Mesothelial cell of epicardium (in vitro differentiated cells): ENCODE results near the gene MARCHF3. TPM values are rescaled to one million over a fixed set of nuclear protein-coding genes. Genes with fewer than 3 reads are reported as not detected.

ENCODE experiments used
- DNase-seq, 2 experiments: peaks; one replicate each; pipeline ENCODE4 v3.0.0; 2021; ENCODE audit warnings: low spot score in 2 of 2; ENCODE audit not compliant: unreplicated experiment in 2 of 2
- H3K27ac Mint-ChIP-seq: 2 replicates; pipeline ENCODE4 v1.8.0; 2021; ENCODE audit warnings: mixed read lengths
- H3K27me3 Mint-ChIP-seq: 2 replicates; pipeline ENCODE4 v1.8.0; 2021; ENCODE audit warnings: low read depth, mixed read lengths
- H3K36me3 Mint-ChIP-seq: 2 replicates; pipeline ENCODE4 v1.8.0; 2021; ENCODE audit warnings: mixed read lengths
- H3K4me1 Mint-ChIP-seq: 2 replicates; pipeline ENCODE4 v1.8.0; 2021; ENCODE audit warnings: mixed read lengths
- H3K4me3 Mint-ChIP-seq: 2 replicates; pipeline ENCODE4 v1.8.0; 2021; ENCODE audit warnings: mild to moderate bottlenecking, moderate library complexity, mixed read lengths
- H3K9me3 Mint-ChIP-seq: 2 replicates; pipeline ENCODE4 v1.8.0; 2021; ENCODE audit warnings: mixed read lengths
- CTCF ChIP-seq: fragments of 200-600 bp; sonication (generic); IDR thresholded peaks from one replicate; pipeline ENCODE4 v1.5.0; 2021; ENCODE audit warnings: antibody characterized with exemption; ENCODE audit not compliant: unreplicated experiment
- total RNA-seq: library from RNA; stranded (reverse); gene quantifications from 3 replicates; pipeline ENCODE4 v1.2.1, GENCODE V29; 2021

MARCHF3 gene
- total RNA-seq, 1 donor from 2014 or later: 9.4 TPM

DNA sequence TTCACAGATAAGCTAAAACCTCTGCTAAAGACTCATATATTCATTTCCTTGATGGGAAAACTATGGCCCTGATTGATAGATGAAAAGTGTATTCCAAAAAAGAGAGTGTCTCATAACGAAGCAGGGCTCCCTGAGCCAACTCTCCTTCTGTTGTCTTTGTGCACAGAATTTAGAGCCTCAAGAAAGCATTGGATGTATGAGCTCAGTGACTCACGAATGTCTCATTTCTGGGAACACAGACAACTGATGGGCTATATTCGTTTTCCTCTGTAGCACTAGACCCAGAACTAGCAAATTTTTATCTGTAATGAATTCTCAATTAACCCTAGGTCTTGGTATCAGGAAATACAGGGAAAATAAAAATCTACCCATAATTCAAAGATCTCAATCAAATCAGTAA lies 165.1 kb downstream of the MARCHF3 start:
- Mint-ChIP-seq H3K9me3 (no peaks in the 10 kb centered on the region), H3K4me1 (peaks cover 16% of the 10 kb centered on the region), H3K27me3 (peaks cover 13% of the 10 kb centered on the region), H3K36me3 (no peaks in the 10 kb centered on the region), H3K27ac (no peak overlapping the region), H3K4me3 (no peak overlapping the region)
- TF ChIP-seq CTCF: no peak
- no peak for DNase-seq

DNA sequence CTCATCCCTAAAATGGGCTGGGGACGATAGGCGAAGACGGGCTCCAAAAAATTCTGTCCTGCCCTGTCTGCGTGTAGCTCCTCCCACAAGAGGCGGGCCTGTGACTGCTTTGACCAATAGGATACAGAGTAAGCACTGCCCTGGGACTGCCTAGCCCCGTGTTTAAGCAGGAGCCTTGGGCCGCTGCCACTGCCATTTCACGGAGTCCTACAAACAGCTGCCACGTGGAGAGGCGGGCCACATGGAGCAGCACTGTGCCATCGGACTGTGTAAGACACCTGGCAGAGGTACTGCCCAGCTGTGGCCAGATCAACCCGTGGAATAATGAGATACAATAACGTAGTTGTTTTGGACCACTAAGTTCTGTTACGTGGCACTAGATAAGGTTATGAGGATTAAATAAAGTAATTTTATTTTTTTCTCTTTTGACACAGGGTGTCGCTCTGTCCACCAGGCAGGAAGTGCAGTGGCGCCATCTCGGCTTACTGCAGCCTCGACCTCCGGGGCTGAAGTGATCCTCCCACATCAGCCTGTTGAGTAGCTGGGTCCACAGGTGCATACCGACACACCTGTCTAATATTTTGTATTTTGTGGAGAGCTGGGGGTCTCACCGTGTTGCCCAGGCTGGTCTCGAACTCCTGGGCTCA lies 166.2 kb downstream of the MARCHF3 start:
- DNase-seq: no peak
- H3K4me3 Mint-ChIP-seq: no peak overlapping the region

DNA sequence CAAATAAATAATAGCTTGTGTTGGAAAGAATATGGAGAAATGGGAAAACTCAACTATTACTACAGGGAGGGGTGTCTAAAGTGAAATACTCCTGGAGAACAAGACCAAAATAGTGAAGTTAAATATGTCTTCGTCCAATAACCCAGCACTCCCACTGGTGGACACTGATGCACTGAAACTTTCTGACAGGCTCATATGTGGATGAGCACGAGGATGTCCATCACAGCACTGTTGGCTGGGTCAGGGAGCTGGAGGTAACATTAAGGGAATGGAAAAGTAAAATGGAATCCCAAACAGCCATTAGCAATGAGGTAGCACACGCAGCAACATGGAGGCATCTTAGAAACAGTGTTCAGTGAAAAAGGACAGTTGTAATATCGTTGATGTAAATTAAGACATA lies 167.0 kb downstream of the MARCHF3 start:
- Mint-ChIP-seq H3K27me3 (peaks cover 2% of the 10 kb centered on the region), H3K36me3 (no peaks in the 10 kb centered on the region), H3K4me1 (peaks cover 11% of the 10 kb centered on the region), H3K9me3 (no peaks in the 10 kb centered on the region), H3K27ac (no peak overlapping the region), H3K4me3 (no peak overlapping the region)
- no peak for DNase-seq
- TF ChIP-seq CTCF: no peak

More for the DNA sequence above, 166.2 kb downstream of the MARCHF3 start:
- Mint-ChIP-seq H3K27ac (no peak overlapping the region), H3K4me1 (peaks cover 13% of the 10 kb centered on the region), H3K27me3 (peaks cover 7% of the 10 kb centered on the region), H3K9me3 (no peaks in the 10 kb centered on the region), H3K36me3 (no peaks in the 10 kb centered on the region)
- TF ChIP-seq CTCF: no peak

GRCh38 chr5:126858441-126858840 lies 171.9 kb downstream of the MARCHF3 start:
- DNase-seq: no peak
- H3K4me3 Mint-ChIP-seq: no peak overlapping the region
- H3K36me3 Mint-ChIP-seq: peaks cover 5% of the 10 kb centered on the region
- no peaks in the 10 kb centered on the region for H3K9me3 Mint-ChIP-seq
- no peaks in the 10 kb centered on the region for H3K27me3 Mint-ChIP-seq
- TF ChIP-seq CTCF: no peak
- H3K4me1 Mint-ChIP-seq: peaks cover 31% of the 10 kb centered on the region
- H3K27ac Mint-ChIP-seq: peak overlapping the region; percentile 84

GRCh38 chr5:126857472-126858410 lies 172.6 kb downstream of the MARCHF3 start:
- TF ChIP-seq CTCF: no peak
- Mint-ChIP-seq H3K4me3 (no peak overlapping the region), H3K4me1 (peaks cover 34% of the 10 kb centered on the region), H3K27me3 (no peaks in the 10 kb centered on the region), H3K36me3 (peaks cover 6% of the 10 kb centered on the region), H3K9me3 (no peaks in the 10 kb centered on the region), H3K27ac (peak overlapping the region; percentile 84)
- DNase-seq: no peak
